ENCODE data around the gene CCND1. TPM values are rescaled to one million over a fixed set of nuclear protein-coding genes. Genes with fewer than 3 reads are reported as not detected.

Gene CCND1
- total and polyA plus RNA-seq, 3 experiments from 2014 or later: 0.18 to 3.8 (median 2.8) TPM

DNA sequence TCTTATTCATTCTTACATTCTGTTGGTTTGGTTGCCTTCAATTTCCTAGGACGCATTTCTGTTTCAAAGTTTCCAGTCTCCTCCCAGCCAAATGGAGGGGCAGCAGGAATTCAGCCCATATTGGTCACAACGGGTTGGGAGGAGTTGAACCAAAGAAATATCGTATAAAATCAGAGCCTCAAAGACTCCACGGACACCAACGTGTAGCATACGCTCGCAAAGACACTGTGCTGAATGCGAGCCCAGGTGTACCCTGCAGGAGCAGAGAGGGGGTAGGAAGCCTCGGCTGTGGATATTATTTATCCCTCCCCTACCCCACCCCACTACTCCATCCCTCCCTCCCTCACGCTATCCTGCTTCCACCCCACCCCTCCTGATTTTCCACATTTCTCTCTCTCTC, 15.5 kb upstream of the CCND1 start:
- H3K9me3 ChIP-seq (ENCODE audit: low read length): no peaks in the 10 kb centered on the region
- H3K4me3 ChIP-seq (ENCODE audit: low read length): no peak overlapping the region
- H3K27ac ChIP-seq (ENCODE audit: low read depth, low read length): no peak overlapping the region
- no peak overlapping the region for H3K27ac Mint-ChIP-seq
- no peaks in the 10 kb centered on the region for H3K4me1 ChIP-seq (ENCODE audit: insufficient read depth, low read length)
- H3K36me3 ChIP-seq (ENCODE audit: insufficient read depth, low read length): no peaks in the 10 kb centered on the region
- H3K9me3 Mint-ChIP-seq: peaks cover 0 to 9% (median 5%) of the 10 kb centered on the region in 5 donors
- H3K27me3 Mint-ChIP-seq: peaks cover 22 to 46% of the 10 kb centered on the region in 2 donors
- POLR2A ChIA-PET: no interaction called here
- no peak for DNase-seq
- no peak overlapping the region for H3K4me3 Mint-ChIP-seq
- no peaks in the 10 kb centered on the region for H3K27me3 ChIP-seq (ENCODE audit: insufficient read depth, low read length, poor library complexity, severe bottlenecking)
- CTCF ChIA-PET: no interaction called here
- no peaks in the 10 kb centered on the region for H3K4me1 Mint-ChIP-seq
- H3K36me3 Mint-ChIP-seq: peaks cover 0 to 9% (median 0%) of the 10 kb centered on the region in 3 donors

- Mint-ChIP-seq H3K4me3 (no peak overlapping the region), H3K27ac (no peak overlapping the region), H3K27me3 (peaks cover 22 to 54% of the 10 kb centered on the region in 2 donors), H3K36me3 (peaks cover 0 to 9% (median 0%) of the 10 kb centered on the region in 3 donors), H3K9me3 (peaks cover 0 to 11% (median 5%) of the 10 kb centered on the region in 5 donors), H3K4me1 (no peaks in the 10 kb centered on the region)
- POLR2A ChIA-PET: no interaction called here
- CTCF ChIA-PET: no interaction called here
- no peak overlapping the region for H3K27ac ChIP-seq (ENCODE audit: low read depth, low read length)
- H3K36me3 ChIP-seq (ENCODE audit: insufficient read depth, low read length): no peaks in the 10 kb centered on the region
- H3K4me1 ChIP-seq (ENCODE audit: insufficient read depth, low read length): no peaks in the 10 kb centered on the region
- H3K27me3 ChIP-seq (ENCODE audit: insufficient read depth, low read length, poor library complexity, severe bottlenecking): no peaks in the 10 kb centered on the region
- no peak for DNase-seq
- H3K4me3 ChIP-seq (ENCODE audit: low read length): no peak overlapping the region
- H3K9me3 ChIP-seq (ENCODE audit: low read length): no peaks in the 10 kb centered on the region
Observed at GRCh38 chr11:69627551-69627950, 13.4 kb upstream of the CCND1 start.

- Histone ChIP-seq H3K27ac (ENCODE audit: low read depth, low read length) (no peak overlapping the region), H3K36me3 (ENCODE audit: insufficient read depth, low read length) (no peaks in the 10 kb centered on the region), H3K4me1 (ENCODE audit: insufficient read depth, low read length) (no peaks in the 10 kb centered on the region), H3K9me3 (ENCODE audit: low read length) (no peaks in the 10 kb centered on the region), H3K4me3 (ENCODE audit: low read length) (no peak overlapping the region), H3K27me3 (ENCODE audit: insufficient read depth, low read length, poor library complexity, severe bottlenecking) (no peaks in the 10 kb centered on the region)
- no peak for DNase-seq
- Mint-ChIP-seq H3K36me3 (peaks cover 0 to 9% (median 0%) of the 10 kb centered on the region in 3 donors), H3K27ac (no peak overlapping the region), H3K27me3 (peaks cover 22 to 59% of the 10 kb centered on the region in 2 donors), H3K9me3 (peaks cover 0 to 11% (median 5%) of the 10 kb centered on the region in 5 donors), H3K4me1 (no peaks in the 10 kb centered on the region), H3K4me3 (no peak overlapping the region)
- CTCF ChIA-PET: no interaction called here
- POLR2A ChIA-PET: no interaction called here
Observed at GRCh38 chr11:69630017-69630416, 10.9 kb upstream of the CCND1 start.

GRCh38 chr11:69630424-69630823, 10.5 kb upstream of the CCND1 start:
- peaks cover 0 to 11% (median 5%) of the 10 kb centered on the region in 5 donors for H3K9me3 Mint-ChIP-seq
- no peak overlapping the region for H3K27ac ChIP-seq (ENCODE audit: low read depth, low read length)
- H3K4me1 Mint-ChIP-seq: no peaks in the 10 kb centered on the region
- ChIA-PET POLR2A (no interaction called here), CTCF (no interaction called here)
- H3K27me3 ChIP-seq (ENCODE audit: insufficient read depth, low read length, poor library complexity, severe bottlenecking): no peaks in the 10 kb centered on the region
- peaks cover 0 to 9% (median 0%) of the 10 kb centered on the region in 3 donors for H3K36me3 Mint-ChIP-seq
- H3K4me3 Mint-ChIP-seq: no peak overlapping the region
- H3K27me3 Mint-ChIP-seq: peaks cover 22 to 59% of the 10 kb centered on the region in 2 donors
- H3K27ac Mint-ChIP-seq: no peak overlapping the region
- H3K9me3 ChIP-seq (ENCODE audit: low read length): no peaks in the 10 kb centered on the region
- H3K4me3 ChIP-seq (ENCODE audit: low read length): no peak overlapping the region
- no peaks in the 10 kb centered on the region for H3K36me3 ChIP-seq (ENCODE audit: insufficient read depth, low read length)
- no peak for DNase-seq
- H3K4me1 ChIP-seq (ENCODE audit: insufficient read depth, low read length): no peaks in the 10 kb centered on the region

DNA sequence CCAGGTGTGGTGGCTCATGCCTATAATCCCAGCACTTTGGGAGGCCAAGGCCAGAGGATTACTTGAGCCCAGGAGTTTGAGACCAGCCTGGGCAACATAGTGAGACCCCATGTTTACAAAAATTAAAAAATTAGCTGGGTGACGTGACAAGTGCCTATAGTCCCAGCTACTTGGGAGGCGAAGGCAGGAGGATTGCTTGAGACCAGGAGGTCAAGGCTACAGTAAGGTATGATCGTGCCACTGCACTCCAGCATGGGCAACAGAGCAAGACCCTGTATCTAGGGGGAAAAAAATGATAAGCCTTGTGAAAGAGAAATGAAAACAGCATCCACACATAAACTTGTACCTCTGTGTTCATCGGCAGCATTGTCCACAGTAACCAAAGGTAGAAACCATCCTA, 8.1 kb upstream of the CCND1 start:
- POLR2A ChIA-PET: no interaction called here
- Mint-ChIP-seq H3K9me3 (peaks cover 0 to 11% (median 5%) of the 10 kb centered on the region in 5 donors), H3K4me1 (peaks cover 3 to 13% (median 8%) of the 10 kb centered on the region in 3 donors), H3K27me3 (peaks cover 19 to 55% of the 10 kb centered on the region in 2 donors), H3K36me3 (peaks cover 0 to 9% (median 0%) of the 10 kb centered on the region in 3 donors), H3K4me3 (no peak overlapping the region), H3K27ac (no peak overlapping the region)
- Histone ChIP-seq H3K27me3 (ENCODE audit: insufficient read depth, low read length, poor library complexity, severe bottlenecking) (peaks cover 14% of the 10 kb centered on the region), H3K4me3 (ENCODE audit: low read length) (no peak overlapping the region), H3K36me3 (ENCODE audit: insufficient read depth, low read length) (no peaks in the 10 kb centered on the region), H3K27ac (ENCODE audit: low read depth, low read length) (no peak overlapping the region), H3K4me1 (ENCODE audit: insufficient read depth, low read length) (peaks cover 7% of the 10 kb centered on the region), H3K9me3 (ENCODE audit: low read length) (no peaks in the 10 kb centered on the region)
- CTCF ChIA-PET: no interaction called here
- DNase-seq: no peak

- H3K27ac Mint-ChIP-seq: no peak overlapping the region
- H3K27me3 Mint-ChIP-seq: peaks cover 17 to 58% of the 10 kb centered on the region in 2 donors
- Histone ChIP-seq H3K4me3 (ENCODE audit: low read length) (no peak overlapping the region), H3K4me1 (ENCODE audit: insufficient read depth, low read length) (peaks cover 18% of the 10 kb centered on the region), H3K9me3 (ENCODE audit: low read length) (no peaks in the 10 kb centered on the region), H3K27ac (ENCODE audit: low read depth, low read length) (no peak overlapping the region), H3K36me3 (ENCODE audit: insufficient read depth, low read length) (no peaks in the 10 kb centered on the region), H3K27me3 (ENCODE audit: insufficient read depth, low read length, poor library complexity, severe bottlenecking) (peaks cover 24% of the 10 kb centered on the region)
- peaks cover 0 to 9% (median 0%) of the 10 kb centered on the region in 3 donors for H3K36me3 Mint-ChIP-seq
- ChIA-PET CTCF (interaction anchor here (1.4 kb wide), 1 partner anchor 36 kb away, joined by 3 read pairs; no protein-coding TSS in a partner anchor), POLR2A (no interaction called here)
- H3K4me3 Mint-ChIP-seq: no peak overlapping the region
- peaks cover 3 to 21% (median 11%) of the 10 kb centered on the region in 3 donors for H3K4me1 Mint-ChIP-seq
- no peak for DNase-seq
- peaks cover 0 to 8% (median 3%) of the 10 kb centered on the region in 5 donors for H3K9me3 Mint-ChIP-seq
Observed at GRCh38 chr11:69634069-69634468, 6.9 kb upstream of the CCND1 start.

GRCh38 chr11:69634590-69634989, 6.4 kb upstream of the CCND1 start:
- POLR2A ChIA-PET: no interaction called here
- Histone ChIP-seq H3K36me3 (ENCODE audit: insufficient read depth, low read length) (no peaks in the 10 kb centered on the region), H3K4me1 (ENCODE audit: insufficient read depth, low read length) (peaks cover 20% of the 10 kb centered on the region), H3K27me3 (ENCODE audit: insufficient read depth, low read length, poor library complexity, severe bottlenecking) (peaks cover 27% of the 10 kb centered on the region), H3K4me3 (ENCODE audit: low read length) (no peak overlapping the region), H3K27ac (ENCODE audit: low read depth, low read length) (no peak overlapping the region), H3K9me3 (ENCODE audit: low read length) (no peaks in the 10 kb centered on the region)
- Mint-ChIP-seq H3K27ac (no peak overlapping the region), H3K9me3 (peaks cover 0 to 6% (median 2%) of the 10 kb centered on the region in 5 donors), H3K36me3 (peaks cover 0 to 5% (median 0%) of the 10 kb centered on the region in 3 donors), H3K27me3 (peaks cover 15 to 55% of the 10 kb centered on the region in 2 donors), H3K4me1 (peaks cover 5 to 23% (median 12%) of the 10 kb centered on the region in 3 donors), H3K4me3 (no peak overlapping the region)
- CTCF ChIA-PET: interaction anchor here (1.4 kb wide), 1 partner anchor 35 kb away, joined by 3 read pairs; no protein-coding TSS in a partner anchor
- DNase-seq: no peak

DNA sequence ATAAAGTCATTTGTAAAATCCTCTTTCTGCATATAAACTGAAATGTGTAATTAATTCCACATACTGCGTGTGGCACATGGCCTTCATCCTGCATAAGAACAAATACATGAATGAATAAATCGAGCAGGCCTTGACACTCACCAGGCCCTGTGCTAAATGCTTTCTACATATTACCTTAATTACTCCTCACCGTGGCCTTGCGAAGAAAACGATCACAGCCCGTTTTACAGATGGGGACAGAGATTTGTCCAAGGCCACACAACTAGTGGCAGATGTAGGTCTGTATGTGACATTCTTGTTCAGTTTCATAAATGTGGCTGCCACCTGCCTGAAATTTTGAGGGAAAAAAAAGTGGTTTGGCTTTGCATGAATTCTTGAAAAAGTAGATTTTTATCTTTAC, 5.8 kb upstream of the CCND1 start:
- Mint-ChIP-seq H3K27me3 (peaks cover 22 to 59% of the 10 kb centered on the region in 2 donors), H3K27ac (no peak overlapping the region), H3K36me3 (no peaks in the 10 kb centered on the region), H3K9me3 (peaks cover 0 to 2% (median 0%) of the 10 kb centered on the region in 5 donors), H3K4me1 (peaks cover 11 to 29% (median 18%) of the 10 kb centered on the region in 3 donors), H3K4me3 (no peak overlapping the region)
- Histone ChIP-seq H3K4me3 (ENCODE audit: low read length) (no peak overlapping the region), H3K4me1 (ENCODE audit: insufficient read depth, low read length) (peaks cover 26% of the 10 kb centered on the region), H3K9me3 (ENCODE audit: low read length) (no peaks in the 10 kb centered on the region), H3K36me3 (ENCODE audit: insufficient read depth, low read length) (no peaks in the 10 kb centered on the region), H3K27ac (ENCODE audit: low read depth, low read length) (no peak overlapping the region), H3K27me3 (ENCODE audit: insufficient read depth, low read length, poor library complexity, severe bottlenecking) (peaks cover 33% of the 10 kb centered on the region)
- POLR2A ChIA-PET: no interaction called here
- DNase-seq: no peak
- CTCF ChIA-PET: interaction anchor here (1.4 kb wide), 1 partner anchor 35 kb away, joined by 3 read pairs; no protein-coding TSS in a partner anchor
